Trophoblast cell (in vitro differentiated cells and primary cell): ENCODE results near the gene MAGEL2. TPM values are rescaled to one million over a fixed set of nuclear protein-coding genes. Genes with fewer than 3 reads are reported as not detected.

ENCODE experiments used
- DNase-seq, 2 donors: peaks; one replicate each; pipeline ENCODE4 v3.0.0-alpha.2; 2016
- H2AFZ ChIP-seq: 2 replicates; pipeline ENCODE4 v1.6.1; 2013; ENCODE audit warnings: low read length, moderate library complexity, mild to moderate bottlenecking; ENCODE audit not compliant: insufficient read depth, poor library complexity
- H2AK5ac ChIP-seq: 2 replicates; pipeline ENCODE4 v1.6.1; 2013; ENCODE audit warnings: mild to moderate bottlenecking, low read length
- H2BK120ac ChIP-seq: 2 replicates; pipeline ENCODE4 v1.6.1; 2013; ENCODE audit warnings: low read length, mild to moderate bottlenecking, moderate library complexity; ENCODE audit not compliant: insufficient read depth, poor library complexity
- H2BK12ac ChIP-seq: 2 replicates; pipeline ENCODE4 v1.6.1; 2013; ENCODE audit warnings: mild to moderate bottlenecking, low read length, moderate library complexity
- H2BK5ac ChIP-seq: 2 replicates; pipeline ENCODE4 v1.6.1; 2013; ENCODE audit warnings: low read length, low read depth, moderate library complexity, mild to moderate bottlenecking; ENCODE audit not compliant: poor library complexity
- H3K14ac ChIP-seq: 2 replicates; pipeline ENCODE4 v1.6.1; 2013; ENCODE audit warnings: mild to moderate bottlenecking, low read length
- H3K18ac ChIP-seq: 2 replicates; pipeline ENCODE4 v1.6.1; 2013; ENCODE audit warnings: mild to moderate bottlenecking, low read length
- H3K23ac ChIP-seq: 2 replicates; pipeline ENCODE4 v1.6.1; 2013; ENCODE audit warnings: low read length
- H3K27ac ChIP-seq: 2 replicates; pipeline ENCODE4 v1.5.1; 2013; ENCODE audit warnings: low read depth, mild to moderate bottlenecking, inconsistent platforms, low read length, moderate library complexity
- H3K27me3 ChIP-seq: 2 replicates; pipeline ENCODE4 v1.6.1; 2013; ENCODE audit warnings: inconsistent platforms, mild to moderate bottlenecking, low read length, moderate library complexity; ENCODE audit not compliant: insufficient read depth
- H3K36me3 ChIP-seq, 2 experiments: 1 replicate in 1 of 2; 2 replicates in 1 of 2; pipeline ENCODE4 v1.6.1; 2013; ENCODE audit warnings: low read length in 2 of 2, mild to moderate bottlenecking in 2 of 2, moderate library complexity in 1 of 2; ENCODE audit not compliant: insufficient read depth in 2 of 2, control insufficient read depth in 1 of 2
- H3K4ac ChIP-seq: 2 replicates; pipeline ENCODE4 v1.6.1; 2013; ENCODE audit warnings: low read depth, mild to moderate bottlenecking, low read length, moderate library complexity
- H3K4me1 ChIP-seq, 2 experiments: 1 replicate in 1 of 2; 2 replicates in 1 of 2; pipeline ENCODE4 v1.6.1; 2013; ENCODE audit warnings: low read length in 2 of 2, mild to moderate bottlenecking in 2 of 2, moderate library complexity in 1 of 2; ENCODE audit not compliant: insufficient read depth in 2 of 2, control insufficient read depth in 1 of 2
- H3K4me2 ChIP-seq: 2 replicates; pipeline ENCODE4 v1.6.1; 2013; ENCODE audit warnings: inconsistent platforms, mild to moderate bottlenecking, low read length, moderate library complexity
- H3K4me3 ChIP-seq: 2 replicates; pipeline ENCODE4 v1.5.1; 2013; ENCODE audit warnings: mild to moderate bottlenecking, low read depth, low read length, inconsistent platforms
- H3K79me1 ChIP-seq: one replicate; pipeline ENCODE4 v1.6.1; 2013; ENCODE audit warnings: low read length
- H3K79me2 ChIP-seq: 2 replicates; pipeline ENCODE4 v1.6.1; 2013; ENCODE audit warnings: low read length, mild to moderate bottlenecking; ENCODE audit not compliant: control insufficient read depth, insufficient read depth, poor library complexity
- H3K9ac ChIP-seq: 2 replicates; pipeline ENCODE4 v1.6.1; 2013; ENCODE audit warnings: mild to moderate bottlenecking, low read length
- H3K9me3 ChIP-seq: 2 replicates; pipeline ENCODE4 v1.6.1; 2013; ENCODE audit warnings: low read depth, mild to moderate bottlenecking, control low read depth, inconsistent platforms, low read length; ENCODE audit not compliant: insufficient read depth
- H4K12ac ChIP-seq: 2 replicates; pipeline ENCODE4 v1.6.1; 2013; ENCODE audit warnings: low read depth, mild to moderate bottlenecking, low read length, moderate library complexity
- H4K8ac ChIP-seq: 2 replicates; pipeline ENCODE4 v1.6.1; 2013; ENCODE audit warnings: low read depth, mild to moderate bottlenecking, low read length, moderate library complexity
- H4K91ac ChIP-seq: one replicate; pipeline ENCODE4 v1.6.1; 2013; ENCODE audit warnings: low read depth, mild to moderate bottlenecking, low read length, moderate library complexity
- WGBS: extraction: QIAGEN DNeasy Blood & Tissue Kit; methylation state at CpG from one replicate; pipeline ENCODE4 v1.1.7; 2013; ENCODE audit warnings: missing lambda C conversion rate; ENCODE audit not compliant: insufficient read length, insufficient coverage; ENCODE audit errors: extremely low coverage; 5-methylcytosine and 5-hydroxymethylcytosine counted together
- polyA plus RNA-seq: library from polyadenylated mRNA; stranded (reverse); fragments of 200-250 nt; gene quantifications from 2 replicates; pipeline ENCODE4 v1.2.3, GENCODE V29; 2013

The MAGEL2 gene
- polyA plus RNA-seq = 3.4 TPM in 2 replicates

DNA sequence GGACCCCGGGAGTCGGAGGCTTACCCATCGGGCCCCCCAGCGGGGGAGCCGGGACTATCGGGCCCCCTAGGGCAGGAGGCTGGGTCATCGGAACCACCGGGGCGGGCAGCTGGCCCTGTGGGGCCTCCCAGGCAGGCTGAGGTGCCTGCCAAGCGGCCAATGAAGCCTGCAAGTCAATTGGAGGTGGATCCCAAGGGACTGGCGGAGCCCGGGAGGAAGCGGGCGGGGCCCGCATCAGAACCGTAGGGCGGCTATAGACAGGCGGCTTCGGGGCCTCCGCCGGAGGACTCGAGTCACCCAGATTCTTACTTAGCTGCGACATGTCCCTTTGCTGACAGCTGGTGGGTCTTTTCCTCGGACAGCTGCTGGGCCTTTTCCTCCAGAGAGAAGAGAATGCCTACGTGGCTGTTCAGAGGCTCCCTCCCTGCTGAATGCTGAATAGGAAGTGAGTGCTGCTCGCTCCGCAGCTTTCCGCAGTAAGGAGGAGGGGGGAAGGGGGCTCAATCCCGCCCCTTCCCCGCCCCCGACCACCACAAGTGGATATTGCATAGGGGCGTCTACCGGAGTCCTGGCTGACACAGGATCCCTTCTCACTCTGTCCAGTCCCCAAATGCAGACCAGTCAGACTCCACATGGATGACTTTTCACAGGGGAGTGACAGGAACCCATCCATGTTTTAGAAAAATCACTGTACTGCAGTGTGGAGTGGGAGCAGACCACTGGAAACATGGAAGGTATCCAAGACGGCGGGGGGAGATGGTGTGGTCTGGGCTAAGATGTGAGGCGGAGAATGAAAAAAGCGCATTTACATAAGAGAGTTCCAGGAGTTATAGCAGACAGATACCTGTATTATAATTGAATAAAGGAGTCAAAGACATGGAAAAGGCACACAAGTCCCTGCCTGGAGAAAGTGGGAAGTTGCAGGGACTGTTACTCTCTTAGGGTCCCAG, at the start of gene MAGEL2:
TSS of gene MAGEL2 (minus strand) at position 447 of the 950 bp plus-strand sequence. CDS start at position 322, 125 bp downstream.
- no peak within 1 kb of the TSS for H2BK12ac ChIP-seq
- no peak within 1 kb of the TSS for H3K23ac ChIP-seq
- no CpG with 5 or more reads among the region's 37 CpGs for WGBS
- no peaks in the 10 kb centered on the region for H3K27me3 ChIP-seq
- H3K4me1 ChIP-seq = no peaks in the 10 kb centered on the region
- peak within 1 kb of the TSS; percentile 73 for H3K4me2 ChIP-seq
- H2AFZ ChIP-seq = no peak within 1 kb of the TSS
- H2BK5ac ChIP-seq = no peak within 1 kb of the TSS
- H3K27ac ChIP-seq = no peak within 1 kb of the TSS
- no peak within 1 kb of the TSS for H2AK5ac ChIP-seq
- peak within 1 kb of the TSS; percentile 44 for H4K8ac ChIP-seq
- H4K91ac ChIP-seq = no peak within 1 kb of the TSS
- H3K36me3 ChIP-seq = peaks cover 1 to 2% of the 10 kb centered on the region in 2 experiments
- peak within 1 kb of the TSS; percentile 62 for H3K4me3 ChIP-seq
- DNase-seq = no peak
- H2BK120ac ChIP-seq = no peak within 1 kb of the TSS
- H4K12ac ChIP-seq = no peak within 1 kb of the TSS
- no peak within 1 kb of the TSS for H3K4ac ChIP-seq
- H3K9ac ChIP-seq = peak within 1 kb of the TSS; percentile 74
- no peaks in the 10 kb centered on the region for H3K79me1 ChIP-seq
- H3K18ac ChIP-seq = no peak within 1 kb of the TSS
- H3K79me2 ChIP-seq = no peaks in the 10 kb centered on the region
- H3K9me3 ChIP-seq = peaks cover 22% of the 10 kb centered on the region
- no peak within 1 kb of the TSS for H3K14ac ChIP-seq

DNA sequence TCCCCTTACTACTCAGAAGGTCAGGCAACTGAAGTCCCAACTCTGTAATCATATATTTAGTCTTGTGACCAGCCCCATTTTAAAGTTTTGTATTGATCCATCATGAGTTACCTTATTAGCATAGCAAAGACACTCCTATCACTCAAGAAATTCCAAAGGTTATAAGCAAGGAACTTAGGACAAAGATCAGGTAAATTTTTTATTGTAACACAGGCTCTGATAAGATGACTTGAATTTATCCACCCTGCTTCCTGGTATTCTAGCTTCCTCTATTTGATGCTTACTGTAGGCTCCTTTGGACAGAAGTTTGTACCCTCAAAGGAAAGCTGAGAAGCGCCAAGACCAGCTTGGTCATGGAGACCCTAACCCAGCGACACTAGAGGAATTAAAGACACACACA, 47.6 kb upstream of the MAGEL2 start:
- no peak overlapping the region for H3K4me3 ChIP-seq
- no peak overlapping the region for H2AFZ ChIP-seq
- H2BK12ac ChIP-seq = no peak overlapping the region
- no peak overlapping the region for H4K12ac ChIP-seq
- no peak overlapping the region for H3K27ac ChIP-seq
- no peak overlapping the region for H3K4ac ChIP-seq
- no peak overlapping the region for H2AK5ac ChIP-seq
- no peaks in the 10 kb centered on the region for H3K36me3 ChIP-seq
- H2BK5ac ChIP-seq = no peak overlapping the region
- H2BK120ac ChIP-seq = no peak overlapping the region
- H3K9me3 ChIP-seq = peaks cover 3% of the 10 kb centered on the region
- WGBS = no CpG with 5 or more reads among the region's 2 CpGs
- H4K91ac ChIP-seq = no peak overlapping the region
- no peaks in the 10 kb centered on the region for H3K27me3 ChIP-seq
- no peaks in the 10 kb centered on the region for H3K79me1 ChIP-seq
- DNase-seq = no peak
- no peak overlapping the region for H3K4me2 ChIP-seq
- H3K79me2 ChIP-seq = no peaks in the 10 kb centered on the region
- H4K8ac ChIP-seq = no peak overlapping the region
- no peak overlapping the region for H3K14ac ChIP-seq
- H3K9ac ChIP-seq = no peak overlapping the region
- no peaks in the 10 kb centered on the region for H3K4me1 ChIP-seq
- H3K23ac ChIP-seq = no peak overlapping the region
- no peak overlapping the region for H3K18ac ChIP-seq

DNA sequence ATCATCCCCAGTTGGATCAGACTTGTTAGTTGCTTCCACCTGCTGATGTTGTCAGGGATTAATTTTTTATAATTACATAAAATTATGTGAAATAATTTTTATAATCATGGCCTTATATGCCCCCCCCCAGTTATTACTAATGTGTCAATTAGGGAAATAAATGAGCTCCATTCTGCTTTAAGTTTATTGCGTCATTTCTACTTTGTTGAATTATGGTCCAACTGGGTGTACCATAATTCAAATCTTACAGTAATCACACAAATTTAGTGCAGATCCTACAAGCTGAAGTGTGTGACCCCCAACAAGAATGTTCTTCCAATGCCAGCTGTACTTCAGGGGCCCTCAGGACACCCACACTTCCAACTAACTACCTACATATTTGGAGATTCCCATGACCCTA, 46.9 kb upstream of the MAGEL2 start:
- Histone ChIP-seq H3K36me3 (no peaks in the 10 kb centered on the region), H3K14ac (no peak overlapping the region), H2BK5ac (no peak overlapping the region), H3K23ac (no peak overlapping the region), H3K27me3 (no peaks in the 10 kb centered on the region), H3K27ac (no peak overlapping the region), H3K4ac (no peak overlapping the region), H2AFZ (no peak overlapping the region), H4K8ac (no peak overlapping the region), H3K9ac (no peak overlapping the region), H3K4me1 (no peaks in the 10 kb centered on the region), H4K91ac (no peak overlapping the region), H3K18ac (no peak overlapping the region), H3K4me3 (no peak overlapping the region), H3K79me2 (no peaks in the 10 kb centered on the region), H2AK5ac (no peak overlapping the region), H3K4me2 (no peak overlapping the region), H3K9me3 (peaks cover 3% of the 10 kb centered on the region), H2BK120ac (no peak overlapping the region), H4K12ac (no peak overlapping the region), H2BK12ac (no peak overlapping the region), H3K79me1 (no peaks in the 10 kb centered on the region)
- no CpG with 5 or more reads among the region's 1 CpG for WGBS
- no peak for DNase-seq

DNA sequence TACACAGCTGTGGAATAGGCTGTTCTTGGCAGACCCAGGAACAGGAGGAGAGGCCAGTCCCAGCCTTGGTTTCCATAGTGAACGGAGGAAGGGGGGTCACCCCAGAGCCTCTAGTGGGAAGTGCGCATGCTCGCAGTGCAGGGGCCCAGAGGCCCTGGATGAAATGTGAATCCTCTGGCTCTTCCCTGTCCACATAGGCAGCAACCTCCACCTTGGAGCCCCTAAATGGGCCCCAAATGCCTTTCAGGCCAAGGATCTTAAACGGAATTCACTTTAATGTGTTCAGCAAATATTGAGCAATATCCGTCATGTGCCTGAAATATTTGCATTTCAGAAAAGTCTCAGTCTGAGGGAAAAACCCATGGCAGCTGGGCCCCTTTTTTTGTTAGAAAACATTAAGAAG, 42.8 kb upstream of the MAGEL2 start:
- no peak overlapping the region for H3K23ac ChIP-seq
- no peak overlapping the region for H3K27ac ChIP-seq
- H3K4ac ChIP-seq = no peak overlapping the region
- no peak overlapping the region for H3K18ac ChIP-seq
- H2AFZ ChIP-seq = no peak overlapping the region
- no peak overlapping the region for H3K9ac ChIP-seq
- H2BK120ac ChIP-seq = no peak overlapping the region
- H3K79me2 ChIP-seq = no peaks in the 10 kb centered on the region
- H4K8ac ChIP-seq = no peak overlapping the region
- H3K4me3 ChIP-seq = no peak overlapping the region
- H3K36me3 ChIP-seq = no peaks in the 10 kb centered on the region
- H4K12ac ChIP-seq = no peak overlapping the region
- H2AK5ac ChIP-seq = no peak overlapping the region
- H2BK5ac ChIP-seq = no peak overlapping the region
- H4K91ac ChIP-seq = no peak overlapping the region
- no peak overlapping the region for H3K4me2 ChIP-seq
- no peak for DNase-seq
- peaks cover 0 to 5% of the 10 kb centered on the region in 2 experiments for H3K4me1 ChIP-seq
- H3K9me3 ChIP-seq = peaks cover 7% of the 10 kb centered on the region
- no peaks in the 10 kb centered on the region for H3K27me3 ChIP-seq
- no CpG with 5 or more reads among the region's 5 CpGs for WGBS
- H3K14ac ChIP-seq = no peak overlapping the region
- no peaks in the 10 kb centered on the region for H3K79me1 ChIP-seq
- H2BK12ac ChIP-seq = no peak overlapping the region
